IMR-90 (cell line): Measurements from ENCODE around the gene MSI2. TPM values are rescaled to one million over a fixed set of nuclear protein-coding genes. Genes with fewer than 3 reads are reported as not detected.

Experiments
- ATAC-seq: fragments of 200-7000 bp; cut with Tn5 transposase; 2 replicates; pipeline ENCODE4 v1.9.1; 2020; ENCODE audit warnings: low read depth, mild to moderate bottlenecking, moderate library complexity
- BruUV-seq: library from RNA; stranded (reverse); fragments of 400-500 nt; replicated peaks from 2 replicates; lab custom pipeline; 2021; lab: Mats Ljungman, UMichigan
- CTCF ChIA-PET: fragments of 300-600 bp; formaldehyde crosslinking; extraction: SDS; loops from one replicate; lab custom pipeline; 2021; ENCODE audit warnings: antibody characterized with exemption; lab: Yijun Ruan, JAX
- POLR2A ChIA-PET: fragments of 300-600 bp; sonication (Branson Sonifier 250); formaldehyde crosslinking; loops from one replicate; lab custom pipeline; 2022; ENCODE audit warnings: antibody characterized with exemption; ENCODE audit not compliant: unreplicated experiment; lab: Charles Lee
- DNase-seq: peaks from one replicate; pipeline ENCODE4 v3.0.0; 2013
- H2AFZ ChIP-seq: replicated peaks from 2 replicates; pipeline ENCODE3; 2013; ENCODE audit warnings: low read length, mild to moderate bottlenecking; ENCODE audit not compliant: poor library complexity
- H2AK5ac ChIP-seq: 2 replicates; pipeline ENCODE4 v1.6.1; 2013; ENCODE audit warnings: low read depth, low read length, inconsistent platforms
- H2AK9ac ChIP-seq: replicated peaks from 2 replicates; pipeline ENCODE3; 2013; ENCODE audit warnings: mild to moderate bottlenecking, low read depth, low read length, moderate library complexity; ENCODE audit not compliant: poor library complexity
- H2BK120ac ChIP-seq: 2 replicates; pipeline ENCODE4 v1.6.1; 2013; ENCODE audit warnings: low read depth, low read length, inconsistent platforms
- H2BK15ac ChIP-seq: 3 replicates; pipeline ENCODE4 v1.6.1; 2013; ENCODE audit warnings: low read depth, low read length, inconsistent platforms
- H2BK20ac ChIP-seq: 2 replicates; pipeline ENCODE4 v1.6.1; 2013; ENCODE audit warnings: low read depth, mild to moderate bottlenecking, inconsistent platforms, low read length, moderate library complexity
- H2BK5ac ChIP-seq: 2 replicates; pipeline ENCODE4 v1.6.1; 2013; ENCODE audit warnings: mild to moderate bottlenecking, low read depth, low read length, inconsistent platforms; ENCODE audit not compliant: poor library complexity, severe bottlenecking
- H3K14ac ChIP-seq: replicated peaks from 2 replicates; pipeline ENCODE4 v1.6.1; 2013; ENCODE audit warnings: low read depth, low read length, inconsistent platforms
- H3K18ac ChIP-seq: 2 replicates; pipeline ENCODE4 v1.6.1; 2013; ENCODE audit warnings: low read depth, low read length, control low read depth
- H3K23ac ChIP-seq: 2 replicates; pipeline ENCODE4 v1.6.1; 2013; ENCODE audit warnings: low read depth, low read length, inconsistent platforms
- H3K27ac ChIP-seq: 2 replicates; pipeline ENCODE4 v1.5.1; 2013; ENCODE audit warnings: mild to moderate bottlenecking, control low read depth, low read length; ENCODE audit not compliant: insufficient read depth
- H3K27me3 ChIP-seq: 2 replicates; pipeline ENCODE4 v1.6.1; 2013; ENCODE audit warnings: low read length; ENCODE audit not compliant: control insufficient read depth, insufficient read depth
- H3K36me3 ChIP-seq: 2 replicates; pipeline ENCODE4 v1.6.1; 2013; ENCODE audit warnings: low read length, mixed read lengths; ENCODE audit not compliant: control insufficient read depth, insufficient read depth
- H3K4ac ChIP-seq: 2 replicates; pipeline ENCODE4 v1.6.1; 2013; ENCODE audit warnings: low read depth, low read length, inconsistent platforms
- H3K4me1 ChIP-seq: 2 replicates; pipeline ENCODE4 v1.6.1; 2013; ENCODE audit warnings: low read length, mixed read lengths; ENCODE audit not compliant: control insufficient read depth, insufficient read depth
- H3K4me2 ChIP-seq: 2 replicates; pipeline ENCODE4 v1.6.1; 2013; ENCODE audit warnings: low read depth, mild to moderate bottlenecking, control low read depth, low read length, moderate library complexity
- H3K4me3 ChIP-seq: 2 replicates; pipeline ENCODE4 v1.5.1; 2013; ENCODE audit warnings: low read depth, mild to moderate bottlenecking, control low read depth, low read length, moderate library complexity; ENCODE audit not compliant: insufficient read depth
- H3K56ac ChIP-seq: 2 replicates; pipeline ENCODE4 v1.6.1; 2013; ENCODE audit warnings: low read length, inconsistent platforms; ENCODE audit not compliant: insufficient read depth; ENCODE audit errors: extremely low read depth
- H3K79me1 ChIP-seq, 2 experiments: 2 replicates each; pipeline ENCODE4 v1.6.1; 2013; ENCODE audit warnings: low read length in 2 of 2, inconsistent platforms in 1 of 2, low read depth in 1 of 2
- H3K9ac ChIP-seq: 2 replicates; pipeline ENCODE4 v1.6.1; 2013; ENCODE audit warnings: low read depth, low read length, control low read depth
- H3K9me1 ChIP-seq: 2 replicates; pipeline ENCODE4 v1.6.1; 2013; ENCODE audit warnings: low read length, inconsistent platforms; ENCODE audit not compliant: insufficient read depth
- H3K9me3 ChIP-seq: 2 replicates; pipeline ENCODE4 v1.6.1; 2013; ENCODE audit warnings: low read length; ENCODE audit not compliant: control insufficient read depth, insufficient read depth
- H4K20me1 ChIP-seq: 2 replicates; pipeline ENCODE4 v1.6.1; 2013; ENCODE audit warnings: low read length, inconsistent platforms; ENCODE audit not compliant: insufficient read depth
- H4K5ac ChIP-seq: 2 replicates; pipeline ENCODE4 v1.6.1; 2013; ENCODE audit warnings: mild to moderate bottlenecking, low read depth, low read length, control low read depth
- H4K8ac ChIP-seq, 2 experiments: 2 replicates each; pipeline ENCODE4 v1.6.1; 2013; ENCODE audit warnings: low read depth in 2 of 2, low read length in 2 of 2, control low read depth in 1 of 2, inconsistent platforms in 1 of 2
- H4K91ac ChIP-seq: 2 replicates; pipeline ENCODE4 v1.6.1; 2013; ENCODE audit warnings: low read depth, low read length, inconsistent platforms; ENCODE audit not compliant: insufficient read depth
- CTCF ChIP-seq: conservative IDR thresholded peaks from 2 replicates; pipeline ENCODE4 v1.5.1; 2012; ENCODE audit warnings: mild to moderate bottlenecking, low read depth, low read length, improper control_type of control experiment
- FOS ChIP-seq: fragments of 150-350 bp; IDR thresholded peaks from 2 replicates; pipeline ENCODE4 v1.6.1; 2016; ENCODE audit warnings: low read depth, low read length
- SMC3 ChIP-seq: fragments of 150-350 bp; IDR thresholded peaks from 2 replicates; pipeline ENCODE4 v1.6.1; 2016; ENCODE audit warnings: low read depth, mild to moderate bottlenecking, antibody characterized with exemption, low read length, moderate library complexity
- WGBS, 2 experiments: methylation state at CpG; one replicate each; pipeline versions ENCODE4 v1.1.5 to v1.1.7; 2013; ENCODE audit warnings: missing lambda C conversion rate in 2 of 2; ENCODE audit not compliant: insufficient read length in 1 of 2; ENCODE audit errors: extremely low coverage in 2 of 2; 5-methylcytosine and 5-hydroxymethylcytosine counted together
- dilution Hi-C: fragments of 300-500 bp; cut with HindIII; formaldehyde crosslinking; loops from one replicate; pipeline ENCODE4 v1.14.3; 2018; ENCODE audit warnings: low sequenced_read_pairs; ENCODE audit not compliant: unreplicated experiment
- in situ Hi-C: fragments of 300-500 bp; cut with MboI; formaldehyde crosslinking; loops from 3 replicates; pipeline ENCODE4 v1.14.3; 2019; ENCODE audit warnings: low sequenced_read_pairs, inconsistent platforms, mixed read lengths
- intact Hi-C: fragments of 100-400 bp; cut with micrococcal nuclease; formaldehyde crosslinking; loops from 2 replicates; pipeline ENCODE4 v1.10.0; 2022
- polyA plus RNA-seq, 3 experiments: library from polyadenylated mRNA; depleted of rRNA; stranded (reverse); fragments of >200 nt; gene quantifications; 2 replicates each; pipeline ENCODE4 v1.2.3, GENCODE V29; 2012; ENCODE audit warnings: low replicate concordance in 1 of 3
- total RNA-seq: library from RNA; depleted of rRNA; stranded (reverse); fragments of >200 nt; gene quantifications from 2 replicates; pipeline ENCODE4 v1.2.3, GENCODE V29; 2012

The MSI2 gene
- total and polyA plus RNA-seq, 2 of the 4 experiments (the other 2 are of a cell fraction): 13.0 to 16.0 TPM

- CTCF ChIA-PET: no interaction called here
- no peaks in the 10 kb centered on the region; a peak in 1 of 4 replicates for H3K79me1 ChIP-seq
- intact Hi-C loops: no loop called here
Measured at GRCh38 chr17:57541049-57541448, 284.7 kb downstream of the MSI2 start.

More at GRCh38 chr17:57541049-57541448, 284.7 kb downstream of the MSI2 start:
- no peak overlapping the region for H3K4ac ChIP-seq
- no peak overlapping the region for H2AK5ac ChIP-seq
- BruUV-seq: no TSS peak
- no peak overlapping the region for H3K4me3 ChIP-seq
- in situ Hi-C loops: no loop called here
- ATAC-seq: no peak
- H3K18ac ChIP-seq: no peak overlapping the region
- no peak overlapping the region for H3K4me2 ChIP-seq
- no peak overlapping the region for H2BK20ac ChIP-seq
- H2BK120ac ChIP-seq: no peak overlapping the region
- no peak overlapping the region for H3K14ac ChIP-seq
- H4K5ac ChIP-seq: no peak overlapping the region
- H2BK5ac ChIP-seq: no peak overlapping the region
- no peak for DNase-seq
- TF ChIP-seq FOS (no peak), SMC3 (no peak), CTCF (no peak)
- no peak overlapping the region for H2AFZ ChIP-seq
- no peak overlapping the region for H2AK9ac ChIP-seq
- peaks cover 2% of the 10 kb centered on the region; the same call in 1 of the 2 replicates for H3K4me1 ChIP-seq
- no peak overlapping the region for H3K9ac ChIP-seq
- peaks cover 2% of the 10 kb centered on the region; the same call in 1 of the 2 replicates for H3K9me3 ChIP-seq
- dilution Hi-C loops: no loop called here
- H3K56ac ChIP-seq: no peak overlapping the region
- POLR2A ChIA-PET: no interaction called here
- no peak overlapping the region for H3K27ac ChIP-seq
- no peak overlapping the region for H4K91ac ChIP-seq
- 60% methylated on average over 1 of the region's 4 CpGs; no CpG with 5 or more reads in 1 of the 2 experiments for WGBS, 2 experiments
- H4K20me1 ChIP-seq: no peaks in the 10 kb centered on the region
- no peak overlapping the region for H3K23ac ChIP-seq
- no peaks in the 10 kb centered on the region for H3K27me3 ChIP-seq
- H3K36me3 ChIP-seq: no peaks in the 10 kb centered on the region
- H4K8ac ChIP-seq: no peak overlapping the region
- no peak overlapping the region for H2BK15ac ChIP-seq
- 0 out of 2 replicates have a peak, but pooled peaks cover 3% of the 10 kb centered on the region for H3K9me1 ChIP-seq
